T-helper 2 cell (primary cell): ENCODE results near the gene MYCBP2.

Experiments
- DNase-seq, 5 experiments: peaks; one replicate each; pipeline versions ENCODE4 v3.0.0 to v3.0.0-alpha.2; 2012 to 2022

The MYCBP2 gene

DNA sequence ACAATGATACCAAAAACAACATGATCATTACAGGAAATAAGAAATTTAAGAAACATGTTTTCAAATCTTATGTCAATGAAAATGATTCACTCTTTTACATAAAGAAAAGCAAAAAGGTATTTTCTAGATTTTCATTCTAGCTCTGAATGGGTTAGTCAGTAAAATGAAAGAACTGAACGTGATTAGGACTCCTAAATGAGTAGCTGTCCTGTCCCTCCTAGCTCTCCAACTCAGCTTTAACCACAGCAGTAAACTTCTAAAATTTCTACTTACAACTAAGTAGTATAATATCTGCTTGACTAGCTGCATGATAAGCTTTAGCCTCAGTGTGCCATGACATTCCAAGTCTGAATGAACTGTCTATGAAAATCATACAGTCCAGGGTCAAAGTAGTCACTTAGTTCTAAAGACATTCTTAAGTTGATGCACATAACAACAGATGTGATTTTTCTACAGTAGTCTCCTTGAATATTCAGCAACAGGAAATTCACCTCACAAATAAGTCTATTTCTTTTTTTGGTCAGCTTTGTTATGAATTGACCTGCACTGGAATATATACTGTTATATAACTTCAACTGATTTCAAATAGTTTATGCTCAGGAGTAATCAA, 136.4 kb downstream of the MYCBP2 start:
- DNase-seq: no peak

DNA sequence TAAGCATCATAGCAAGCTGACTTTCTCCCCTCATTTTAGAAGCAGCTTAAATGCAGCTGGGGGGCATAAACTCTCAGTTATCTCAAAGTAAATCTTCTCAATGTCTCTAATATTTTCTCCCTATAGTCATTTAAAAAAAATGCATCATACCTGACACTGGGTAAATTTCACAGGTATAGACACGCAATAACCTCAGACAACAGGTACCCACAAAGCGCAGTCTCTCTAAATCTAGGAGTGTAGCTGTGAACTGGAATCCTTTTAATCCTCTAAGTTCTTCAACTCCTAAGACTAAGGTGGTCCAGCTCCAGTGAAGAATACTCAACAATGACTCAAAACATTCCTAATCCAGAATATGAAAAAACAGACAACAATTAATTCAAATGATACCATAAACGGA, 141.2 kb downstream of the MYCBP2 start:
- DNase-seq: no peak

DNA sequence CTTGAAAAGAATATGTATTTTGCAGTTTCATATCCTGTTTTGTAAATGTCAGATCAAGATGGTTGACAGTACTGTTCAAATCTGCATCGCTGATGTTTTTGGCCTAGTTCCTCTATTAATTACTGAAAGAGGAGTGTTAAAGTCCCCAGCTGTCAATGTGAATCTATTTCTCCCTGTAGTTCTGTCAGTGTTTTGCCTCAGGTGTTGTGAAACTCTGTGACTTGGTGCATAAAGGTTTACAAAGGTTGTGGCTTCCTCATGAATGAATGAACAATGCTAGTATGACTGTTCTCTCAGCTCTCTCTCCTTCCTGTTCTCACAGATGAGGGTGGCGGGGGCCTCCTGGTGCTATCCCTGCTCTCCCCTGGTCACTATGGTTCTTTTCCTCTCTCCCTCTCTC, 142.4 kb downstream of the MYCBP2 start:
- peak in 1 of 5 experiments; percentile 80 for DNase-seq

DNA sequence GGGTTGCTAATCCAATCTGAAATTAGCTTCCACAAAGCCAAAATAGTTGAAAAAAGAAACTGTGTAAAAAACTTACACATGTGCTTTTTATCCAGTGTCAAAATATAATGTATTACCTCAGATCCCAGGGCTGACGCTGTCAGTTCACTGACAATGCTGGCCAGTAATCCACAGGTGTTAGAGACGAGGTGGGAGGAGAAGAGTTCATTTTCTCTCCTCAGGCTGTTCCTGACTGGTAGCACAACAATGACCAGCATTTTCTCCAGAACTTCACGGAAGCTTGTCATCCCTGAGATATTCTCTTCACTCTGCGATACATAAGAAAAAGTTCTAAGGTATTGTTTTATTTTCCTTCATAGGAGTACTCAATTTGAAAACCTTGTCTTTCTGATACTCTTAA, 146.9 kb downstream of the MYCBP2 start:
- DNase-seq: no peak

DNA sequence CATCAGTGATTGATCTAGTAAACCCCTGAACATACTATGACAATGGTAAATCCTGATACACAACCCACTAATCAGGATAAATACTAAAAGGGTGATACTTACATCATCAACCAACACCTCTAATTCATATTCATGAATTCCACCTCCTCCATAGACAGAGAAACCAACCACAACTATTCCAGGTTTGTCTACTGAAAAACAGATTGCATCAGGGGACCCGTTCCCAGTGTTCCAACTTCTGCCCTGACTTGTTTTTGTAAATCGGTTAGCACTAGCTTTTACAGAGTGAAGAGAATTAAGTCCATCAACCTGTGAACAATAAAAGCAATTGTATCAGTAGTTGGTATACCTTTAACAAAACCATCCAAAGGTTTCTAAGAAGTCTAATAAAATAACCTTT, 149.2 kb downstream of the MYCBP2 start:
- DNase-seq: no peak

DNA sequence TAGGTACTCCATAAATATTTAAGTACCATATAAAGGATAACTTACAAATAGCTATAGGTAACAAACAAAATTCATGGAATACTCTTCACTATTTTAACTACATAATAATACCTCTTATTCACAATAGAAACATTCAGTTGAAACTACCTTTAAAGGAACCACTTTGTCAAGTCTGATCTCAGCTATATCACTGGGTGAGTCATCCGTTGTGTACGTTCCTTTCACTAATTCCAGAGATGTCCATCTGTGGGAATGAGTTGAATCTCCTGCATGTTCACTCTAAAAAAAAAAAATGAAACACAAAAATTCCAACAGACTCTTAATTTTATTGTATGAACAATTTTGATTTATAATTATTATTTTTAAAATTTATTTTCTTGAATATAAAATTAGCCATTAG, 150.5 kb downstream of the MYCBP2 start:
- no peak for DNase-seq

GRCh38 chr13:77172650-77173049, 154.2 kb downstream of the MYCBP2 start:
- peak in 1 of 5 experiments; percentile 43 for DNase-seq

- DNase-seq: no peak
Observed at GRCh38 chr13:77171451-77171850, 155.4 kb downstream of the MYCBP2 start.

- DNase-seq: no peak
Observed at GRCh38 chr13:77168237-77168636, 158.7 kb downstream of the MYCBP2 start.

- DNase-seq: no peak
Observed at GRCh38 chr13:77150651-77151050, 176.2 kb downstream of the MYCBP2 start.

DNA sequence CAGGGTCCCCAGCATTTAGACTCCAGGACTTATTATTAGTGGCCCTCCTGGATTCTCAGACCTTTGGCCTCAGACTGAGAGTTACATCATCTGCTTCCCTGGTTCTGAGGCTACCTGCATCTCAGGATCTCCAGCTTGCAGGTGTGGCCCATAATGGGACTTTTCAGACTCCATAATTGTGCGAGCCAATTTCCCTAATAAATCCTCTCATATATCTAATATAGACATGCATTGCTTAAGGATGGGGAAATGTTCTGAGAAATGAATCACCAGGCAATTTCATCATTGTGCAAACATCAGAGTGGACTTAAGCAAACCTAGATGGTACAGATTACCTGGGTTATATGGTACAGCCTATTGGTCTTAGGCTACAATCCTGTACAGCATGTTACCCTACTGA, 183.5 kb downstream of the MYCBP2 start:
- DNase-seq: no peak

DNA sequence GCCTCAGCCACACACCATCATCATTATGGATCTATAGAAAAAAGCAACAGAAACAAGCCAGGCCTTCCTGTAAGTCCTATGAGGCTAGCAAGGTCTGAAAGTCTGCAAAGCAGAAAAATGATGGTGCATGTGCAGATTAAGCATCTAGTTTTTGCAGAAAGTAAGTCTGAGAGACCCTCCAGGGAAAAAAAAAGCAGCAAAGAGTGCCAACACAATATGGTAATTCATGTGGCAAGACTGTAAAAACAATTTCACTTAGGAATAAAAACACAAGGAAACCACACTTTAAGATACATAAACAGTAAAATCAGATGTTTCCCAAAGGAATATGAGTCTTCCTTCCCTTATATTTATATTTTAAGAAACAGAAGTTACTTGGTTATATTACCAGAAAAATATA, 187.6 kb downstream of the MYCBP2 start:
- no peak for DNase-seq

DNA sequence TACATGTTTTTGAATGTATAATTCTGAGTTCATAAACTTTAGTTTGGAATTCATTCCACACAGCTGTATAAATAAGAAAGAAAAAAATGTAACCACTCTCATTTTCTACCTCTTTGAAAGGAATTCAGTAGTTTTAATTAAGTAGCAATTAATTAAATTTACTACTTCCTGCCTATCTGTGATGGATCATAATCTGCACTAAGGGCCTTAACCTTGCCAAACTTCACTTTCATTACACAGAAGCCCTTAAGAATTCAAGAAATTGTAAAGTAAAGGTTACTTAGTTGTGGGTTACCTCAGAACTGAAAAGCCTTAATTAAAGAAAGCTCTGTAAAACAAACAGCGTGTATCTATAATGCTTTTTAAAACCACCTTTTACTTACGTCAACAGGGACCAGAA, 188.1 kb downstream of the MYCBP2 start:
- no peak for DNase-seq

- DNase-seq: no peak
Observed at GRCh38 chr13:77136902-77137420, 189.9 kb downstream of the MYCBP2 start.

DNA sequence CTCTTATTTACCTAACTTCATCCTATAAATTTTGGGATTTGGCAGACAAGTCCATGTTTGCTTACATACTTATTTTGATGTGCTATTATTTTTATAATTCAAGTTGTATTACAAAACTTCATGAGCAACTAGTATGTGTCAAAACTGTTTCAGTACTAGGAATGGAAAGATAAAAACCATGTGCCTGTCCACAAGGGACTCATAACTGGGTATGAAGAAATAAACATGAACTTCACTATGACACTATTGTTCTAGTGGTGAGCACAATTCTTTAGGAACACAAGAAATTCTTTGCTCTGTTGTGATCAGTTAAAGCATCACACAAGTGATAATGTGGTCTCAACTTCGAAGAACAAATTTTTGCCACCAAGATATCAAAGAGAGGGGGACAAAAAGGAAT, 202.5 kb downstream of the MYCBP2 start:
- DNase-seq: no peak

DNA sequence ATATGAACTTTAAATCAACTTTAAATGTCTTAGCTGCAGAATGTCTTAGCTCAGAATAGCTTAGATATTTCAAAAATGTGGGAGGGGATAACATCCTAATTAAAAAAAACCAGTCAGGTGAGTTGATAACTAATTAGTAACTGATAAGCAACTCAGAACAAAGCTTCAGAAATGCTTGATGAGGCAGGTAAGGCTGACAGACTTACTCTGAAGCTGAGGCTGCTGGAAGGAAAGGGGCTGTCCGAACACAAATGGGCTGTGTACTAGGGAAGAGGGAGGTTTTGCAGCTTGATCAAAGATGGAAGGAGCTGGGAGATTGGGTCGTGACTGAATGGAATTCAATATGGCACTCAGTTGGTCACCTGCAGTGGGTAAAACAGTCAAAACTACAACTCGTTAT, 208.8 kb downstream of the MYCBP2 start:
- no peak for DNase-seq

- no peak for DNase-seq
Observed at GRCh38 chr13:77114271-77114670, 212.6 kb downstream of the MYCBP2 start.

GRCh38 chr13:77113496-77113895, 213.4 kb downstream of the MYCBP2 start:
- DNase-seq: no peak

DNA sequence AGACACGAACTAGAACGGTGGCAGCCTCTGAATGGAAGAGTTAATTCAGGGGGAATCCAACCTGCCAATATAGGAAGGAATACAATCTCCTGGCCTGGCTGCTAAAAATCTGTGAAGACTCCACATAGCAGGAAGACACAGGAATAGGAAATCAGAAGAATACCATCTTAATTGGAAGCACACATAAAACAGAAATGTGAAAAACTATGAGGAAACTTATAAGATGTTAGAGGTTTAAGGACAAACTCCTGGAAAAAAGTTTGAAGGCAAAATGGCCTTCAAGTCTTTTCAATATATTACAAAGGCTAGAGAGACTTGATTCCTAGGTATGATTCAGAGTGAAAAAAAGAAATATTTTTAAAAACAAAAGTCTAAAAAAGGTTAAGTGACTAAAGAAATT, 221.8 kb downstream of the MYCBP2 start:
- no peak for DNase-seq

DNA sequence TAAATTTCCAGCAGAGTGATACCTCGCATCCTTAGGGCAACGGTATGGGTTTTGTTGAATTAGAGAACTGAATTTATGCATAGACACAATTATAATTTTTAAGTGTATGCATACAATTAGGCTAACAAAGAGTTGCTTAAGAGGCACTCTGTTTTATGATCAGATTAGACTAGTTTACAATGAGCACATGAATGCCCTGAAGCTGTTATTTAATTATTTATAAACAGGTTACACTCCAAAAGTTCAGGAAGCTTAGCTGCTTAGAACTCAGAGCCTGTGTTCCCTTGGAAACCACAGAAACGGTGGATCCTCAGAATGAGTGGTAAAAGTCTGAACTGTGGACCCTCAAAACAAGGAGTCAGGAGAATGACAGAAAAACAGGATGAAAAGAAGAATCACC, 227.5 kb downstream of the MYCBP2 start:
- DNase-seq: no peak

- DNase-seq: no peak
Observed at GRCh38 chr13:77095288-77095687, 231.6 kb downstream of the MYCBP2 start.

DNA sequence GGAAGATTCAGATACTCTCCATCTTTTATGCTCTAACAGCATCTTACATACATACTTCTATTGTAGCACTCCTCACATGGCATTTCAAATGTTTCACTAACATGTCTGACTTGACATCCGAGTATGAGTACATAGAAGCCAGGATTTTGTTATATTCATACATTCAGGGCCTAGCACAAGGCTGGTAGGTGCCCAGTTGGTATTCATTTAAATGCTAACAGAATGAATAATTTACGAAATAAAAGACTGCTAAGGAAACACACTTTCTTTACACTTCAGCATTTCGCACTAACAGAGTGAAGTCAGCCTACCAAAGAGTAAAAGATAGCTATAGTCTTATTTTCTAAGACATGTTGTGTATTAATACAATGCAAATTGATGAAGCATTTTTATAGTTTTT, 232.1 kb downstream of the MYCBP2 start:
- no peak for DNase-seq

GRCh38 chr13:77093735-77094134, 233.2 kb downstream of the MYCBP2 start:
- DNase-seq: no peak

DNA sequence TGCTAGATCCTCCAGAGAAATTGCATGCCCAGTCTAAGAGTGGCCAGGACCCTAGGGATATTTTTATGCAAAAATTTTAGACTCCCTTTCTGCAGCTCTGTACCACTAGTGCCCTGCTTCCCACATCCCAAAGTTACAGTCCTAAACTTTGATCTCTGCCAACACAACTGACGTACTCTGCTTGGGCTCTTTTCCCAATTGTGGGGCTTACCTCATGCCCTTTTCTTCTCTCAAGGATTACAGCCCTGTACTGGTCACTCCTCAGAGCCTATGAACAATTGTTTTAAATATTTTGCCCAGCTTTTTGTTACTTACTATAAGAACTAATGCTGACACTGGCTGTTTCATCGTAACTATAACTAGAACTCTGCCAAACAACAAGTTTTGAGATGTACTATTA, 242.1 kb downstream of the MYCBP2 start:
- no peak for DNase-seq

DNA sequence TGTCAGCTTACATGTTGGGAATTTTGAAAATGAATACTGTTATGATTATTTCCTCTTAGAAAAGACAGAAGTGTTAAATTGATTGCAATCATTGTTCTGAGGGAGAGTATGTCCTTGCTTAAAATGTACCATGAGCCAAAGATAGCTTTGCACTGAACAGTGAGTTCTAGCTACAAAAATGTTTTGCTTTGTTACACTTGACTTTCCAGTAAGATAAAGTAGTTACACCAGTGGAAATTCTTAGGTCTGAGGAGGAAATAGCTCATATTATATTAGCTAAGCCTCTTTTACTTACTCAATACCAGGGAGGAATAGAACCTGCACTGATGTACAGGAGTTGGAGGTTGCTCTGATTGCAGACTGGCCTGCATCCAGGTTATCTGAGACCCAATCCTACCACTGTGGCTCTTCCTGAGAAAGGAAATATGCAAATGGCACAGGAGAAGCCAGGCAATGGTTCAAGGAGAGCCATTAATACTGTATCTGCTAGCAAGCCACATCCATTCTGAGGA, 246.9 kb downstream of the MYCBP2 start:
- no peak for DNase-seq
